Upper lobe of left lung (tissue), 4 donors: ENCODE data around the gene RHBDD2.

Experiments
- CTCF ChIP-seq, 6 experiments: fragments of 450-650 bp in 4 of 6; fragments of 200-600 bp in 2 of 6; sonication (generic) in 2 of 6; IDR thresholded peaks; one replicate each; pipeline ENCODE4 v1.5.1; 2016 to 2019; ENCODE audit warnings: antibody characterized with exemption in 6 of 6
- EP300 ChIP-seq, 4 donors: sonication (generic); formaldehyde crosslinking; IDR thresholded peaks; one replicate each; pipeline ENCODE4 v1.5.1; 2017; ENCODE audit warnings: antibody characterized with exemption in 4 of 4, control low read depth in 2 of 4
- POLR2A ChIP-seq, 4 donors: fragments of 450-650 bp; IDR thresholded peaks; one replicate each; pipeline ENCODE4 v1.5.1; 2016 to 2017; ENCODE audit warnings: antibody characterized with exemption in 4 of 4, mild to moderate bottlenecking in 2 of 4
- POLR2AphosphoS5 ChIP-seq, 2 donors: sonication (generic); formaldehyde crosslinking; IDR thresholded peaks; one replicate each; pipeline ENCODE4 v1.5.1; 2017; ENCODE audit warnings: antibody characterized with exemption in 2 of 2

DNA sequence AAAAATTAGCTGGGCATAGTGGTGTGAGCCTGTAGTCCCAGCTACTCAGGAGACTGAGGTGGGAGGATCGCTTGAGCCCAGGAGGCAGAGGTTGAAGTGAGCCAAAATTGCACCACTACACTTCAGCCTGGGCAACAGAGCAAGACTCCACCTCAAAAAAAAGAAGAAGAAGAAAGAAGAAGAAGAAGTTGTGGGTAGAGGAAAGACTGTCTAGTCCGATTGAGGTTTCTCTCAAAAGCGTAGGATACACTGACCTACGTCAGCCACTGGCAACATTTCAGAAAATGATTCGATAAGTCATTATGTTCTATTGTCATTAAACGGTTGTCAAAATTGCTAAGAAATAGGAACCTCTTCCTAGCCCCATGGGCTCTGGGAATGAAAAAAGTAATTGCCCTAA, 22.3 kb upstream of the RHBDD2 start:
- TF ChIP-seq CTCF (IDR thresholded peaks at IDR 0.05) (no peak), POLR2A (IDR thresholded peaks at IDR 0.05) (no peak), POLR2AphosphoS5 (IDR thresholded peaks at IDR 0.05) (no peak), EP300 (IDR thresholded peaks at IDR 0.05) (peak in 1 of 4 donors; percentile 52)
